BLaER1 (cell line): ENCODE measurements around the gene MAN1A2.

ENCODE experiments used
- H3K27ac ChIP-seq: shearing (Covaris generic); formaldehyde crosslinking; 2 replicates; pipeline ENCODE4 v1.8.1; 2022
- H3K27me3 ChIP-seq: shearing (Covaris generic); formaldehyde crosslinking; 2 replicates; pipeline ENCODE4 v1.8.1; 2022
- H3K36me3 ChIP-seq: shearing (Covaris generic); formaldehyde crosslinking; 2 replicates; pipeline ENCODE4 v1.8.1; 2022
- H3K4me1 ChIP-seq: shearing (Covaris generic); formaldehyde crosslinking; 2 replicates; pipeline ENCODE4 v1.8.1; 2022
- H3K4me2 ChIP-seq: shearing (Covaris generic); formaldehyde crosslinking; 2 replicates; pipeline ENCODE4 v1.8.1; 2022
- H3K4me3 ChIP-seq: shearing (Covaris generic); formaldehyde crosslinking; 2 replicates; pipeline ENCODE4 v1.8.1; 2022
- H3K9ac ChIP-seq: shearing (Covaris generic); formaldehyde crosslinking; 2 replicates; pipeline ENCODE4 v1.8.1; 2022
- H3K9me3 ChIP-seq: shearing (Covaris generic); formaldehyde crosslinking; 2 replicates; pipeline ENCODE4 v1.8.1; 2022
- H4K20me1 ChIP-seq: shearing (Covaris generic); formaldehyde crosslinking; 2 replicates; pipeline ENCODE4 v1.8.1; 2022
- Cebpa-rat ChIP-seq: shearing (Covaris generic); IDR thresholded peaks from 2 replicates; pipeline ENCODE4 v1.8.1; 2022

MAN1A2 gene

DNA sequence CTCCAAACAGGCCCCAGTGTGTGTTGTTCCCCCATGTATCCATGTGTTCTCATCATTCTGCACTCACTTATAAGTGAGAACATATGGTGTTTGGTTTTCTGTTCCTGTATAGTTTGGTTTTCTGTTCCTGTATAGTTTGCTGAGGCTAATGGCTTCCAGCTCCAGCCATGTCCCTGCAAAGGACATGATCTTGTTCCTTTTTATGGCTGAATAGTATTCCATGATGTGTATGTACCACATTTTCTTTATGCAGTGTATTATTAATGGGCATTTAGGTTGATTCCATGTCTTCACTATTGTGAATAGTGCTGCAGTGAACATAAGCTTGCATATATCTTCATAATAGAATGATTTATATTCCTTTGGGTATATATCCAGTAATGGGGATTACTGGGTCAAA, 111.8 kb downstream of the MAN1A2 start:
- Histone ChIP-seq H3K4me3 (no peak overlapping the region), H3K4me2 (no peak overlapping the region), H3K9ac (no peak overlapping the region), H3K36me3 (peaks cover 9% of the 10 kb centered on the region), H3K27me3 (no peaks in the 10 kb centered on the region), H3K4me1 (peaks cover 9% of the 10 kb centered on the region), H4K20me1 (no peaks in the 10 kb centered on the region), H3K9me3 (peaks cover 24% of the 10 kb centered on the region), H3K27ac (no peak overlapping the region)
- TF ChIP-seq Cebpa-rat = no peak

DNA sequence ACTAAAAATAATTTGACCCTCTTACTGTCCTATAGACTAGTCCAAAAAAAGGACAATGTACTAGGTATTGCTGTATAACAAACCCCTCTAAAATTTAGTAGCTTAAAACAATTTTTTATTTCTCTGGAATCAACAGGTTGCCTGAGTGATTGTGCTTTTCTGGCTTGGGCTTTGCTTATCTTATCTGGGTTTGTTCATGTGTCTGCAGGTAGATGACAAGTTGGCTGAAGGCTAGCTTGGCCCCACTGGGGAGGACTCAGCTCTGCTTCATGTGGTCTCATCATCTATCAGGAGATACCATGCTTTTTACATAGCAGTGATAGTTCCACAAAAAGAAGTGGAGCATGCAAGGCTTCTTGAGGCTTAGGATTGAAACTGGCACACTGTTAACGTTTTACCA, 114.2 kb downstream of the MAN1A2 start:
- Histone ChIP-seq H3K4me1 (peaks cover 9% of the 10 kb centered on the region), H3K9me3 (peaks cover 15% of the 10 kb centered on the region), H3K4me2 (no peak overlapping the region), H3K27ac (no peak overlapping the region), H3K4me3 (no peak overlapping the region), H3K27me3 (no peaks in the 10 kb centered on the region), H4K20me1 (no peaks in the 10 kb centered on the region), H3K36me3 (peaks cover 9% of the 10 kb centered on the region), H3K9ac (no peak overlapping the region)
- TF ChIP-seq Cebpa-rat = no peak

DNA sequence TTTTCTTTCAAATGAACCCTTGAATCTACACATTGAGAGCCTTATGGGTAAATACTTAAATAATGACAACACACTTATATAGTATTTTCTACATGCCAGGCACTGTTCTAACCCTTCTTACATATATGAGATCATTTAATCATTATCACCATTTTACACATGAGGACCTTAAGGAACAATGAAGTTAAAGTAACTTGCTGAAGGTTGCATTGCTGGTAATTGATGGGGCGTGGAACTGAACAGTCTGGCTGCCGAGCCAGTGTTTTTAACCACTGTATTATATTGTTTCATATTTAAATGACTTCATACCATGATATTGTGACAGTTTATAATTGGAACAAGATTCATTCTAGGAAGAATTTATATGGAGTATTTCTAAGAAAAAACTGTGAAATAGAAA, 126.7 kb downstream of the MAN1A2 start:
- H3K9ac ChIP-seq = no peak overlapping the region
- H4K20me1 ChIP-seq = no peaks in the 10 kb centered on the region
- H3K36me3 ChIP-seq = peaks cover 6% of the 10 kb centered on the region; the same call in 1 of the 2 replicates
- no peaks in the 10 kb centered on the region for H3K9me3 ChIP-seq
- H3K27me3 ChIP-seq = no peaks in the 10 kb centered on the region
- H3K27ac ChIP-seq = no peak overlapping the region
- no peaks in the 10 kb centered on the region for H3K4me1 ChIP-seq
- no peak for TF ChIP-seq Cebpa-rat
- H3K4me3 ChIP-seq = no peak overlapping the region
- no peak overlapping the region for H3K4me2 ChIP-seq

DNA sequence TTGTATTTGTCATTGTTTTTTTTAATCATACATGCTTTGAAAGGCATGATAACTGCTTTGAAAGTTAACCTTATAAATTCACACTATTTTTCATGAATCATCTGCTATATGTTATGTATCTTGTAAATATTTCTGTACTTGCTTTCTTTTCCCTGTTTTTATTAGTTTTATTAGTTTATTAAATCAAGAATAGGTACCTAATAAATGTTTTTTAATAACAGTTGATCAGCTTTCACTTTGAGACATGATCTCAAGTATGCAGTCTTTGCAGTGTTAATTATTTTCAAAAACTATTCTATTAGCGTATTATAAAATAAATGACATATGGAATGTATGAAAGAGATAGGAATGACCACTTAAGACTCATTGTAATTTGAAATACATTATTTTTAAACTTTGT, 127.8 kb downstream of the MAN1A2 start:
- Histone ChIP-seq H3K4me3 (no peak overlapping the region), H3K27ac (no peak overlapping the region), H4K20me1 (no peaks in the 10 kb centered on the region), H3K36me3 (peaks cover 6% of the 10 kb centered on the region; the same call in 1 of the 2 replicates), H3K4me2 (no peak overlapping the region), H3K9ac (no peak overlapping the region), H3K27me3 (no peaks in the 10 kb centered on the region), H3K9me3 (no peaks in the 10 kb centered on the region), H3K4me1 (no peaks in the 10 kb centered on the region)
- no peak for TF ChIP-seq Cebpa-rat

DNA sequence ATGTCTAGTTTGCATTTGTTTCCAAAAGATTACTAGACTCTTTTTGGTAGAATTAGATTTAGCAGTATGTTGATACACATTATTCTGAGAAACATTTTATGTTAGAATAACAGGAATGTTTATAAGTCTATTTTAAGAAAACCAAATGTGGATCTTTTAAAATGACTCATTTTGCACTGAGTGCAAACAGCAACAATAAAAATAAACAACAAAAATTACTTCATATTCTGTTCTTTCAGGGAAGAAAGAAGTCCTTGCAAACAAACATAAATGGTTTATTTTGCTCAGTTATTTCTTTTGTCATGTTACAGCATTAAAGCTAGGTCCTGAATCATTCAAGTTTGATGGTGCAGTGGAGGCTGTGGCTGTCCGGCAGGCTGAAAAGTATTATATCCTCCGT, 131.8 kb downstream of the MAN1A2 start:
- H3K27me3 ChIP-seq = no peaks in the 10 kb centered on the region
- H3K36me3 ChIP-seq = peaks cover 5% of the 10 kb centered on the region; the same call in 1 of the 2 replicates
- H3K4me1 ChIP-seq = no peaks in the 10 kb centered on the region
- no peak overlapping the region for H3K27ac ChIP-seq
- no peak overlapping the region for H3K4me2 ChIP-seq
- no peak for TF ChIP-seq Cebpa-rat
- no peaks in the 10 kb centered on the region for H4K20me1 ChIP-seq
- H3K9ac ChIP-seq = no peak overlapping the region
- no peaks in the 10 kb centered on the region for H3K9me3 ChIP-seq
- no peak overlapping the region for H3K4me3 ChIP-seq

DNA sequence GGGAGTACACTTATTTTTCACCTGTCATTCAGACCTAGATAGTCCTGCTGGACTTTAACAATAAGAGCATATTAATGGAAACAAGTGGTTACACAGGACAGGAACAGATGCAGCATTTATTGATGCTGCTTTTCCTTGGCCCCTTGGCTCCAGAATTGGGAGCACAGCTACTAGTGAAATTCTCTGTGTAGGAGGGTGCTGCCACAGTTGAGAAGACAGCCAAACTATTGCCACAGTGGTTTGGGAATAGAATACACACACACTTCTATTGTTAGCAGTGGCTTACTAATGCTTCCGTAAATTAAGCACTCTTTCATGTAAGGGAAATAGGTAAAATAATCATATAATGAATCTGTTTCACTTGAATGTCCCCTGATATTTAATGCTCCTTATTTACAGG, 133.3 kb downstream of the MAN1A2 start:
- Histone ChIP-seq H3K27me3 (no peaks in the 10 kb centered on the region), H3K9me3 (no peaks in the 10 kb centered on the region), H3K4me3 (no peak overlapping the region), H3K36me3 (peaks cover 5% of the 10 kb centered on the region), H3K4me1 (no peaks in the 10 kb centered on the region), H3K27ac (no peak overlapping the region), H4K20me1 (no peaks in the 10 kb centered on the region), H3K4me2 (no peak overlapping the region), H3K9ac (no peak overlapping the region)
- TF ChIP-seq Cebpa-rat = no peak

DNA sequence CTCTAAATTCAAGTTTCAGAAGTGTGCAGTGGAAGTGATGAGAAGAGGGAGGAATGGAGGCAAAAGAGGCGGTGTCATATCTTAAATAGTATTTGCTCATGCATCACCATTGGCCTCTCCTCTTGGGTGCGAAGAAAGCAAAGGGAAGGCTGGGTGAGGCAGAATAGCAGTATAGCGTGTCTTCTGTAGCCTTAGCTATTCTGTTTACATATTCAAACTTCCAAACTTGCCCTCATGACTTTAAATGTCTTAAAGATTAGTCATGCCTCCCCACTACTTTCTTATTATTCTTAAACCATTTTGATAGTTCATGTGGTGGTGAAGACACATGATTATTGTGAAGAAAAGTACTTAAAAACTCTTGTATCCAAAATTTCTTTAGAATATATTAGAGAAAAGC, 134.0 kb downstream of the MAN1A2 start:
- Histone ChIP-seq H3K4me1 (no peaks in the 10 kb centered on the region), H3K36me3 (peaks cover 5% of the 10 kb centered on the region), H4K20me1 (no peaks in the 10 kb centered on the region), H3K9me3 (no peaks in the 10 kb centered on the region), H3K4me3 (no peak overlapping the region), H3K4me2 (no peak overlapping the region), H3K27ac (no peak overlapping the region), H3K27me3 (no peaks in the 10 kb centered on the region), H3K9ac (no peak overlapping the region)
- TF ChIP-seq Cebpa-rat = no peak

DNA sequence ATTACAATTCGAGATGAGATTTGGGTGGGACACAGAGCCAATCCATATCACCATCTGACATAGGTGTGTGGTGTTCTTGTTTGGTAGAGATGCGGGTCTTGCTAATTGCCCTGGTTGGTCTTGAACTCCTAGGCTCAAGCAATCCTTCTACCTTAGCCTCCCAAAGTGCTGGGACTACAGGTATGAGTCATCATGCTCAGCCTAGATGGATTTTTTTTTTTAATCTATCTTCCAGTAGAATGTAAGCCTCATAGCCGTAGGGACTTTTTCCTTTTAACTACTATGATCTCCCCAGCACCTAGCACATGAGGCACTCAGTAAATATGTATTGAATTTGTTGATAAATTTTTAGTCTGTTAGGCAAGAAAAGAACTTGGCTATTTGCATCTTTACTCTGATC, 144.0 kb downstream of the MAN1A2 start:
- peaks cover under 1% of the 10 kb centered on the region; the same call in 1 of the 2 replicates for H3K36me3 ChIP-seq
- no peaks in the 10 kb centered on the region for H3K27me3 ChIP-seq
- no peaks in the 10 kb centered on the region for H4K20me1 ChIP-seq
- no peak overlapping the region for H3K4me2 ChIP-seq
- no peak overlapping the region for H3K27ac ChIP-seq
- no peak overlapping the region for H3K4me3 ChIP-seq
- H3K9me3 ChIP-seq = no peaks in the 10 kb centered on the region
- TF ChIP-seq Cebpa-rat = no peak
- no peak overlapping the region for H3K9ac ChIP-seq
- no peaks in the 10 kb centered on the region for H3K4me1 ChIP-seq

DNA sequence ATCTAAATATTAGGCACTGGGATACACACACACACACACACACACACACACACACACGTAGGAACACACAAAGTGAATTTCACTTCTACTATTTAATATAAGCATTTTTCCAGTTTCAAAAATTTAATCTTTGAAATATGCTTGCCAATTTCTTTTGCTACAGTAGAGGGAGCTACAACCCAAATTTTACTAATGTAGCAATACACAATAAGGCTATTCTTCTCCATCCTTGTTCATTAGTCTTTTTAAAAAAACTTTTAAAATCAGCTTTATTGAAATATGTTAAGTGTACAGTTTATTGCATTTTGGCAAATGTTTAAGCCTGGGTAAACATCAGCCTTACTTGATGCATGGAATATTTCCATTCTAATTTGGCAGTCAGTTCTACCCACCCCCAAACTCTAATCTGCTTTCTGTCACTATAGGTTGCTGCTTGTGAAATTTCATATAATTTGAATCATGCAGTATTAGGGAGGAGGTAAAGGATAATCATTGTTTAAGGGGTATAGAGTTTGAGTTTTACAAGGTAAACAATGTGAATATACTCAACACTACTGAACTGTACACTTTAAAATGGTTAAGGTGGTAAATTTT, 145.6 kb downstream of the MAN1A2 start:
- Histone ChIP-seq H3K36me3 (peaks cover 7% of the 10 kb centered on the region; the same call in 1 of the 2 replicates), H3K9ac (no peak overlapping the region), H4K20me1 (no peaks in the 10 kb centered on the region), H3K27ac (no peak overlapping the region), H3K9me3 (no peaks in the 10 kb centered on the region), H3K4me3 (no peak overlapping the region), H3K4me1 (no peaks in the 10 kb centered on the region), H3K27me3 (no peaks in the 10 kb centered on the region), H3K4me2 (no peak overlapping the region)
- TF ChIP-seq Cebpa-rat = no peak

DNA sequence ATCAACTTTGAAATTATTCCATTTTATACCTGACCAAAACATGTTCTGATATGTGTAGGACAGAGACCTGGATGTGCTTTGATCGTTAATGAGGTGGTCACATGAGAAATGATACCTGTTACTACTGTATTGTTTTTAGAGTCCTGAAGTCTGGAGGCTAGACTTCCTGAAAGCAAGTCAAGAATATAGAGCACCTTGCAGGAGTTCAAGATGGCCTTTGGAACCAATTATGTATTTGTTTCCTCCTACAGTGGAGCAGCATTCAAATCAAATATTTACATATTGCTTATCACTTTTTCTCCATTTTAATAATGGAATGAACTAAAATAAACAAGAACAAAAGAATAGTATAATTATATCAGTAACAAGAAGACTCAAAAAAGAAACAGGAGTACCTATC, 155.9 kb downstream of the MAN1A2 start:
- no peaks in the 10 kb centered on the region for H3K4me1 ChIP-seq
- H3K36me3 ChIP-seq = 0 out of 2 replicates have a peak, but pooled peaks cover 4% of the 10 kb centered on the region
- no peaks in the 10 kb centered on the region for H3K27me3 ChIP-seq
- TF ChIP-seq Cebpa-rat = no peak
- no peak overlapping the region for H3K4me3 ChIP-seq
- no peaks in the 10 kb centered on the region for H4K20me1 ChIP-seq
- no peak overlapping the region for H3K27ac ChIP-seq
- no peak overlapping the region for H3K4me2 ChIP-seq
- no peak overlapping the region for H3K9ac ChIP-seq
- H3K9me3 ChIP-seq = no peaks in the 10 kb centered on the region

DNA sequence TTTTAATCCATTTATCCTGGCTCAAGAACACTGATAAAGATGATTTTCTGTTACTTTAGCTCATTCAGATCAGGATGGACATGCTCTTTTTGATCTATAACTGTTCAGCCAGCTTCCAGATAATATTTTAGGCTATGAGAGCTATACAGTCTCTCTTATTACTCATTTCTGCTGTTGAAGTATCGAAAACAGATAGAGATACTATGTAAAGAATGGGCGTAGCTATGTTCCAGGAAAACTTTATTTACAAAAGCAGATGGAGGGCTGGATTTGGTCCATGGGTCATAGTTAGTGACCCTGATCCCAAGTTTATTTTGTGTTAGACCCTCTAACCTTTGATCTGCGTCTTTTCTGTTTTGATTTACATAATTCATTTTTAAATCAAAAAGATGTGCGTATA, 159.8 kb downstream of the MAN1A2 start:
- no peak overlapping the region for H3K4me2 ChIP-seq
- H3K4me1 ChIP-seq = no peaks in the 10 kb centered on the region
- H4K20me1 ChIP-seq = no peaks in the 10 kb centered on the region
- H3K4me3 ChIP-seq = no peak overlapping the region
- TF ChIP-seq Cebpa-rat = no peak
- 0 out of 2 replicates have a peak, but pooled peaks cover 5% of the 10 kb centered on the region for H3K9me3 ChIP-seq
- 0 out of 2 replicates have a peak, but pooled peaks cover 4% of the 10 kb centered on the region for H3K36me3 ChIP-seq
- no peaks in the 10 kb centered on the region for H3K27me3 ChIP-seq
- H3K9ac ChIP-seq = no peak overlapping the region
- H3K27ac ChIP-seq = no peak overlapping the region
